Measurements from ENCODE around the gene MYH7. TPM values are rescaled to one million over a fixed set of nuclear protein-coding genes. Genes with fewer than 3 reads are reported as not detected.

Gene MYH7
- total and polyA plus RNA-seq, 8 donors: 0.19 to 6.3 (median 0.40) TPM

GRCh38 chr14:23441076-23441475 is 5.6 kb upstream of the MYH7 start:
- WGBS, 2 donors: 11 to 15% methylated on average over 1 of the region's 1 CpG
- no peaks in the 10 kb centered on the region for H3K9me3 ChIP-seq
- TF ChIP-seq CTCF (IDR thresholded peaks at IDR 0.05): no peak
- no peak overlapping the region for H3K4me3 ChIP-seq
- DNase-seq (no peak), FAIRE-seq (no peak), ATAC-seq (no peak)
- H3K27me3 ChIP-seq: no peaks in the 10 kb centered on the region
- intact Hi-C loops (cut with DNase I): no loop called here
- no peaks in the 10 kb centered on the region for H3K36me3 ChIP-seq
- H3K4me1 ChIP-seq: no peaks in the 10 kb centered on the region
- no peak overlapping the region for H3K27ac ChIP-seq

GRCh38 chr14:23439107-23439835 is 3.8 kb upstream of the MYH7 start:
- H3K27me3 ChIP-seq: no peaks in the 10 kb centered on the region
- FAIRE-seq (no peak), DNase-seq (peak in 2 of 6 donors; percentile 1 to 20), ATAC-seq (no peak)
- no peaks in the 10 kb centered on the region for H3K4me1 ChIP-seq
- H3K36me3 ChIP-seq: no peaks in the 10 kb centered on the region
- no peak overlapping the region for H3K27ac ChIP-seq
- intact Hi-C loops (cut with DNase I): no loop called here
- TF ChIP-seq CTCF (IDR thresholded peaks at IDR 0.05): no peak
- no peaks in the 10 kb centered on the region for H3K9me3 ChIP-seq
- WGBS, 2 donors: 70 to 77% methylated on average over 6 of the region's 6 CpGs
- no peak overlapping the region for H3K4me3 ChIP-seq

- TF ChIP-seq CTCF (IDR thresholded peaks at IDR 0.05): no peak
- FAIRE-seq (no peak), DNase-seq (peak in 2 of 6 donors; percentile 2 to 30), ATAC-seq (no peak)
- Histone ChIP-seq H3K4me1 (no peaks in the 10 kb centered on the region), H3K27ac (no peak overlapping the region), H3K9me3 (no peaks in the 10 kb centered on the region), H3K4me3 (no peak overlapping the region), H3K36me3 (no peaks in the 10 kb centered on the region), H3K27me3 (no peaks in the 10 kb centered on the region)
- intact Hi-C loops (cut with DNase I): no loop called here
- WGBS, 2 donors: 68 to 69% methylated on average over 15 of the region's 15 CpGs
These were observed 2.9 kb upstream of the MYH7 start for GRCh38 chr14:23438101-23438971.

GRCh38 chr14:23437133-23438100 is 2.0 kb upstream of the MYH7 start:
- intact Hi-C loops (cut with DNase I): no loop called here
- Histone ChIP-seq H3K4me1 (no peaks in the 10 kb centered on the region), H3K27me3 (no peaks in the 10 kb centered on the region), H3K36me3 (no peaks in the 10 kb centered on the region), H3K27ac (no peak overlapping the region), H3K4me3 (no peak overlapping the region), H3K9me3 (no peaks in the 10 kb centered on the region)
- WGBS, 2 donors: 70 to 74% methylated on average over 7 to 8 of the region's 8 CpGs
- ATAC-seq (peak in 2 of 4 donors; percentile 18 to 20), DNase-seq (peak in 2 of 6 donors; percentile 3 to 26), FAIRE-seq (no peak)
- no peak for TF ChIP-seq CTCF (IDR thresholded peaks at IDR 0.05)
